GM20000 (cell line): ENCODE results near the gene ZNF628.
A peak's percentile ranks its signal among the peaks of the same experiment; 100 is the strongest.

Experiments
- DNase-seq: peaks from one replicate; pipeline ENCODE4 v3.0.0; 2012; ENCODE audit warnings: low spot score
- CTCF ChIP-seq: IDR thresholded peaks from 2 replicates; pipeline ENCODE4 v1.5.1; 2012; ENCODE audit warnings: mild to moderate bottlenecking, control low read depth; ENCODE audit errors: extremely low read depth, missing control alignments

ZNF628 gene

GRCh38 chr19:55476100-55476775, at the start of gene ZNF628:
ZNF628 (plus strand) TSS chr19:55476617; CDS start chr19:55479911, 3,294 bp downstream.
- peak; percentile 99 for DNase-seq
- TF ChIP-seq CTCF, result no peak

- no peak for DNase-seq
- TF ChIP-seq CTCF, result no peak
These were observed 45.2 kb upstream of the ZNF628 start for GRCh38 chr19:55431183-55431582.

- peak; percentile 32 for DNase-seq
- no peak for TF ChIP-seq CTCF
These were observed 44.0 kb upstream of the ZNF628 start for GRCh38 chr19:55432241-55432959.

GRCh38 chr19:55433292-55433691, 43.1 kb upstream of the ZNF628 start:
- DNase-seq, result peak; percentile 21
- no peak for TF ChIP-seq CTCF

- no peak for DNase-seq
- TF ChIP-seq CTCF, result no peak
These were observed 42.0 kb upstream of the ZNF628 start for GRCh38 chr19:55434356-55434919.

- TF ChIP-seq CTCF, result no peak
- DNase-seq, result no peak
These were observed 41.4 kb upstream of the ZNF628 start for GRCh38 chr19:55435020-55435419.

- no peak for TF ChIP-seq CTCF
- no peak for DNase-seq
These were observed 39.6 kb upstream of the ZNF628 start for GRCh38 chr19:55436847-55437246.
